ENCODE data around the gene OR13J1.
"Not testable (repeated sequence)": the region's sequence is repeated elsewhere in the genome, so short reads cannot be mapped to it uniquely, and the experiment has no call there.

OR13J1 gene

DNA sequence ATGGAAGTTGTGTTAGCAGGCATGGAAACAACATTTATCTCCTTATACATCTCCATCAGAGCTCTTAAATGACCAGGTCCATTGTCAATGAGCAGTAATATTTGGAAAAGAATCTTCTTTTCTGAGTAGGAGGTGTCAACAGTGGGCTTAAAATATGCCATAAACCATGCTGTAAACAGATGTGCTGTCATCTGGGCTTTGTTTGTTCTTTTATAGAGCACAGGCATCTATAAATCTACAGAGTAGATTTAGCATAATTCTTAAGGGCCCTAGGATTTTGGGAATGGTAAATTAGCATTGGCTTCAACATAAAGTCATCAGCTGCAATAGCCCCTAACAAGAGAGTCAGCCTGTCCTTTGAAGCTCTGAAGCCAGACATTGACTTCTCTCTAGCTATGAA, 28.1 kb upstream of the OR13J1 start:
- Histone ChIP-seq H3K27me3 (replicated peaks; ENCODE audit: control insufficient read depth, insufficient read depth, low read length) (peaks cover 1% of the 10 kb centered on the region), H3K4me3 (replicated peaks; ENCODE audit: low read depth, low read length) (no peak overlapping the region), H3K36me3 (ENCODE audit: control insufficient read depth, insufficient read depth, low read length) (no peaks in the 10 kb centered on the region)
- TF ChIP-seq, protein P1, sequence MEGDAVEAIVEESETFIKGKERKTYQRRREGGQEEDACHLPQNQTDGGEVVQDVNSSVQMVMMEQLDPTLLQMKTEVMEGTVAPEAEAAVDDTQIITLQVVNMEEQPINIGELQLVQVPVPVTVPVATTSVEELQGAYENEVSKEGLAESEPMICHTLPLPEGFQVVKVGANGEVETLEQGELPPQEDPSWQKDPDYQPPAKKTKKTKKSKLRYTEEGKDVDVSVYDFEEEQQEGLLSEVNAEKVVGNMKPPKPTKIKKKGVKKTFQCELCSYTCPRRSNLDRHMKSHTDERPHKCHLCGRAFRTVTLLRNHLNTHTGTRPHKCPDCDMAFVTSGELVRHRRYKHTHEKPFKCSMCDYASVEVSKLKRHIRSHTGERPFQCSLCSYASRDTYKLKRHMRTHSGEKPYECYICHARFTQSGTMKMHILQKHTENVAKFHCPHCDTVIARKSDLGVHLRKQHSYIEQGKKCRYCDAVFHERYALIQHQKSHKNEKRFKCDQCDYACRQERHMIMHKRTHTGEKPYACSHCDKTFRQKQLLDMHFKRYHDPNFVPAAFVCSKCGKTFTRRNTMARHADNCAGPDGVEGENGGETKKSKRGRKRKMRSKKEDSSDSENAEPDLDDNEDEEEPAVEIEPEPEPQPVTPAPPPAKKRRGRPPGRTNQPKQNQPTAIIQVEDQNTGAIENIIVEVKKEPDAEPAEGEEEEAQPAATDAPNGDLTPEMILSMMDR (IDR thresholded peaks at IDR 0.05; ENCODE audit: insufficient read depth, low read length, poor library complexity, severe bottlenecking): no peak
- DNase-seq (ENCODE audit: extremely low read depth, insufficient read length): no peak

DNA sequence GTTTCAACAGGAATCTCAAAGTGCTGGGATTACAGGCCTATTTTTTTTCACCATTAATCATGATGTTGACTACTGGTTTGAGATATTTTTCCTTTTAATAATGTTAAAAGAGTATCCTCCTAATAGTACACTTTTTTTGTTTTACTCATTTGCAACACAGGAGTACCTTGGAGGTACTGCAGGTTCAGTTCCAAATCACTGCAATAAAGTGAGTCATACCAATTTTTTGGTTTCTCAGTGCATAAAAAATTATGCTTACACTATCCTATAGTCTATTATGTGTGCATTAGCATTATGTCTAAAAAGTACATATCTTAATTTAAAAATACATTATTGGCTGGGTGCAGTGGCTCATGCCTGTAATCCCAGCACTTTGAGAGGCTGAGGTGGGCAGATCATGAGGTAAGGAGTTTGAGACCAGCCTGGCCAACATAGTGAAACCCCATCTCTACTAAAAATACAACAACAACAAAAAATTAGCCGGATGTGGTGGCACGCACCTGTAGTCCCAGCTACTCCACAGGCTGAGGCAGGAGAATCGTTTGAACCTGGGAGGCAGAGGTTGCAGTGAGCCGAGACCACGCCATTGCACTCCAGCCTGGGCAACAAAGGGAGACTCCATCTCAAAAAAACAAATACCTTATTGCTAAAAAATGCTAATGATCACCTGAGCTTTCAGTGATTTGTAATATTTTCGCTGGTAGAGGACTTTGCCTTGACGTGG, 27.3 kb upstream of the OR13J1 start:
- not testable (repeated sequence) for H3K4me3 ChIP-seq (replicated peaks; ENCODE audit: low read depth, low read length); DNase-seq (ENCODE audit: extremely low read depth, insufficient read length); H3K36me3 ChIP-seq (ENCODE audit: control insufficient read depth, insufficient read depth, low read length); H3K27me3 ChIP-seq (replicated peaks; ENCODE audit: control insufficient read depth, insufficient read depth, low read length)

DNA sequence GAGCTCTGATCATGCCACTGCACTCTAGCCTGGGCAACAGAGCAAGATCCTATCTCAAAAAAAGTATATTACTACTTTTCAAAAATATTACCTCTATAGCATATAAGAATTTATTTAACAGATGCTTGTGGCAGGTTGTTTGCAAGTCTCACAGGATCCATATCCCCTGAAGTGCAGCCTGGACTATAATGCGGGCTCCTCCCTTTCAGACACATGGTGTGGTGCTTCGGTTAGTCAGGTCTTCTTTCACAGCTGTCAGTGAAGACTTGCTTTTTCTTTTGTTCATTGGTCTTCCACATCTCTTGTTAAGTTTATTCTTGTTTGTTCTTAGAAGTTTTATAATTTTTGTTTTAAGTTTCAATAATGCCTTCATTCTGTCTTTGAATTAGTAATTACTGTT, 26.4 kb upstream of the OR13J1 start:
- DNase-seq (ENCODE audit: extremely low read depth, insufficient read length): no peak
- Histone ChIP-seq H3K27me3 (replicated peaks; ENCODE audit: control insufficient read depth, insufficient read depth, low read length) (no peaks in the 10 kb centered on the region), H3K4me3 (replicated peaks; ENCODE audit: low read depth, low read length) (no peak overlapping the region), H3K36me3 (ENCODE audit: control insufficient read depth, insufficient read depth, low read length) (no peaks in the 10 kb centered on the region)
- TF ChIP-seq, protein P1 (IDR thresholded peaks at IDR 0.05; ENCODE audit: insufficient read depth, low read length, poor library complexity, severe bottlenecking): no peak

DNA sequence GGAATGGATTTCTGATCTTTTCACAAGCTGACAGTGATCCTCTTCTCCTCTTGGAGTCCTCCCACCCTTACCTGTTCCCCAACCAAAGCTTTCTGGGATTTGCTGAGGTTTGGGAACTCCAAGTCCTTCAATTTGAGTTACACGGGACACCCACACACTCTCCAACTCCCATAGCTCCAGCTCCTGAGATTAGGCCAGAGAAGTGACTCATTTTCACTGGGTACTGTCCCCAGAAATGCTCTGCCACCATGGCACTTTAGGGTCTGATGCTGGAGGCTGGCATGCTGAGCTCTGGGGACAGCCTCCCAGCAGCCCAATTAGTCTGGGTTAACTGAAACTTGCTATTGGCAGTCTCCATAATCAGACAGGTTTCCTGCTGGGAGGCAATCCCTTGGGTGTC, 21.9 kb upstream of the OR13J1 start:
- DNase-seq (ENCODE audit: extremely low read depth, insufficient read length): no peak
- TF ChIP-seq, protein P1 (IDR thresholded peaks at IDR 0.05; ENCODE audit: insufficient read depth, low read length, poor library complexity, severe bottlenecking): no peak
- no peaks in the 10 kb centered on the region for H3K27me3 ChIP-seq (replicated peaks; ENCODE audit: control insufficient read depth, insufficient read depth, low read length)
- H3K36me3 ChIP-seq (ENCODE audit: control insufficient read depth, insufficient read depth, low read length): no peaks in the 10 kb centered on the region
- no peak overlapping the region for H3K4me3 ChIP-seq (replicated peaks; ENCODE audit: low read depth, low read length)

DNA sequence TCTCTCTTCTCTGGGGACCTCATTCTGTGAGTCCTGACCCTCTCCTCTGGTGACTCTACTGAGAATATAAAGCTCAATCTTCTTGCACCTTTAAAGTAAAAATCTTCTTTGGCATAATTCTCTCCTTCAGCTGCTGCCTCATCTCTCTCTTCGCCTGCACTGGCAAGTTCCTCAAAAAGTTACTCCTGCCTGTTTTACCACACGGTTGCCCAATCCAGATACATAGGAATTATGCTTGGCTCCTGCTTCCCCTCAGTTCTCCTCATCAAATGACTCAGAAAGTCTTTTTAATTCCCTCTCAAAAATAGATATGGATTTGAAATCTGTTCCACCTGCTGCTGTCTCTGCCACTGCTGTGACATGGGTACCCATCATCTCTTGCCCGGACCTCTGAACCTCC, 21.4 kb upstream of the OR13J1 start:
- no peaks in the 10 kb centered on the region for H3K27me3 ChIP-seq (replicated peaks; ENCODE audit: control insufficient read depth, insufficient read depth, low read length)
- TF ChIP-seq, protein P1 (IDR thresholded peaks at IDR 0.05; ENCODE audit: insufficient read depth, low read length, poor library complexity, severe bottlenecking): no peak
- DNase-seq (ENCODE audit: extremely low read depth, insufficient read length): no peak
- H3K36me3 ChIP-seq (ENCODE audit: control insufficient read depth, insufficient read depth, low read length): no peaks in the 10 kb centered on the region
- H3K4me3 ChIP-seq (replicated peaks; ENCODE audit: low read depth, low read length): no peak overlapping the region

DNA sequence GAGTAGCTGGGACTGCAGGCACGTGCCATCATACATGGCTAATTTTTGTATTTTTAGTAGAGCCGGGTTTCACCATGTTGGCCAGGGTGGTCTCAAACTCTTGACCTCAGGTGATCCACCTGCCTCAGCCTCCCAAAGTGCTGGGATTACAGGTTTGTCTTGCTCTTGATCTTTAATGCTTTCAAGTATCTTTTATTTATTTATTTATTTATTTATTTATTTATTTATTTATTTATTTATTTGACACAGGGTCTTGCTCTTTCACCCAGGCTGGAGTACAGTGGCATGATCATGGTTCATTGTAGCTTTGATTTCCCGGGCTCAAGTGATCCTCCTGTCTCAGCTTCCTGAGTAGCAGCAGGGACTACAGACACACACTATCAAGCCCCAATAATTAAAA, 14.7 kb upstream of the OR13J1 start:
- DNase-seq (ENCODE audit: extremely low read depth, insufficient read length); H3K4me3 ChIP-seq (replicated peaks; ENCODE audit: low read depth, low read length); H3K36me3 ChIP-seq (ENCODE audit: control insufficient read depth, insufficient read depth, low read length); H3K27me3 ChIP-seq (replicated peaks; ENCODE audit: control insufficient read depth, insufficient read depth, low read length): not testable (repeated sequence)

DNA sequence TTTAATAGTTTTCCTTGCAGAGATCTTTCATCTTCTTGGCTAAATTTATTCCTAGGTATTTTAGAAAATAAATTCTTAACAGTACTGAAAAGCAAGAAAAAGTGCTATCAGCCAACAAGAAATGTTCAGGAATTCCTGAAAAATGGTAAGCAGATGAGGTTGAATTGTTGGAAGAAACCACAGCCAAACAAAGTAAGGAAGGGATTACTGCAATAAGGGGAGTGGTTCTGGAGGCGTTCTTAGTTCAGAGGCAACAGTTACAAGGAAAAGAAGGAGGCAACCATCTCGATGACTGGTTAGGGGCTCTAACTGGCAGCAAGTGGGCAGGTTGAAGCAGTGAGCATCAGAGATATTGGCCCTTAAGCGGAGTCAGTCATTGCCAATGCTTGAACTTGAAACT, 12.8 kb upstream of the OR13J1 start:
- no peaks in the 10 kb centered on the region for H3K27me3 ChIP-seq (replicated peaks; ENCODE audit: control insufficient read depth, insufficient read depth, low read length)
- DNase-seq (ENCODE audit: extremely low read depth, insufficient read length): no peak
- TF ChIP-seq, protein P1 (IDR thresholded peaks at IDR 0.05; ENCODE audit: insufficient read depth, low read length, poor library complexity, severe bottlenecking): no peak
- H3K4me3 ChIP-seq (replicated peaks; ENCODE audit: low read depth, low read length): no peak overlapping the region
- H3K36me3 ChIP-seq (ENCODE audit: control insufficient read depth, insufficient read depth, low read length): no peaks in the 10 kb centered on the region

All from GM06990 (cell line).